Central memory CD8-positive, alpha-beta T cell (primary cell): ENCODE measurements around the gene ZNF746.

Source experiments
- ATAC-seq: fragments of 150-1000 bp; cut with Tn5 transposase; replicated peaks from 2 replicates; pipeline ENCODE4 v1.10.0; 2022; ENCODE audit warnings: mild to moderate bottlenecking, moderate FRiP score, moderate number of reproducible peaks; ENCODE audit not compliant: poor library complexity, severe bottlenecking; ENCODE audit errors: extremely low read depth
- DNase-seq, 2 donors: peaks; one replicate each; pipeline ENCODE4 v3.0.0; 2021; ENCODE audit warnings: low spot score in 2 of 2
- H3K27ac Mint-ChIP-seq: one replicate; pipeline ENCODE4 v1.8.0; 2022; ENCODE audit warnings: low read depth, mild to moderate bottlenecking, moderate library complexity, mixed read lengths
- H3K27me3 Mint-ChIP-seq: one replicate; pipeline ENCODE4 v1.8.0; 2022; ENCODE audit warnings: mixed read lengths
- H3K36me3 Mint-ChIP-seq: one replicate; pipeline ENCODE4 v1.8.0; 2022; ENCODE audit warnings: mild to moderate bottlenecking, moderate library complexity, mixed read lengths; ENCODE audit not compliant: insufficient read depth
- H3K4me1 Mint-ChIP-seq: one replicate; pipeline ENCODE4 v1.8.0; 2022; ENCODE audit warnings: mixed read lengths
- H3K4me3 Mint-ChIP-seq: one replicate; pipeline ENCODE4 v1.8.0; 2022; ENCODE audit warnings: mild to moderate bottlenecking, moderate library complexity, mixed read lengths
- H3K9me3 Mint-ChIP-seq: one replicate; pipeline ENCODE4 v1.8.0; 2022; ENCODE audit warnings: mixed read lengths

Gene ZNF746

GRCh38 chr7:149497467-149498261 lies at the start of gene ZNF746:
Gene ZNF746, minus strand, starts transcription at chr7:149497809. Its CDS starts 273 bp downstream, at chr7:149497536.
- peak within 1 kb of the TSS; percentile 98 for H3K4me3 Mint-ChIP-seq
- H3K27me3 Mint-ChIP-seq: no peaks in the 10 kb centered on the region
- H3K4me1 Mint-ChIP-seq: peaks cover 41% of the 10 kb centered on the region
- ATAC-seq (peak; percentile 81), DNase-seq (peak; percentile 50 to 66)
- no peaks in the 10 kb centered on the region for H3K9me3 Mint-ChIP-seq
- H3K27ac Mint-ChIP-seq: peak within 1 kb of the TSS; percentile 97
- peaks cover 7% of the 10 kb centered on the region for H3K36me3 Mint-ChIP-seq

DNA sequence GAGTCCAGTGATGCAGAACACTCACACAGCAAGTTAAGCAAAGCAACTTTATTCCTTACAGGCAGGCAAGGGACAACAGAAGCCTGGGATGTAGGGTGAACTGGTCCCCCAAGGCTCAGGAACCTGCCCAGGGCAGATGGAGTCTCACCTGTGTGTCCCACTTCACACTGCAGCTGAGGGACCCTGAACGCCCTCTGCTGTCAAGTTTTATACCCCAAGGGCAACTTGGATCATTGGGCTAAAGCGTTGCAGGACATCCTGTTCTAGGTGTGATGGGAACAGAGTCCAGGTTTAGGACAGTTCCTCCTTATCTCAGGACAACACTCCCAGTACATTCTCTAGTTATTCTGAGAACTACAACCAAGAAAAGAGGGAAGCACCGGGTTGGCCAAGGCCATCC lies 49.5 kb upstream of the ZNF746 start:
- Mint-ChIP-seq H3K4me1 (no peaks in the 10 kb centered on the region), H3K36me3 (peaks cover 33% of the 10 kb centered on the region), H3K27me3 (no peaks in the 10 kb centered on the region), H3K27ac (no peak overlapping the region), H3K9me3 (no peaks in the 10 kb centered on the region), H3K4me3 (no peak overlapping the region)
- ATAC-seq: no peak
- no peak for DNase-seq

DNA sequence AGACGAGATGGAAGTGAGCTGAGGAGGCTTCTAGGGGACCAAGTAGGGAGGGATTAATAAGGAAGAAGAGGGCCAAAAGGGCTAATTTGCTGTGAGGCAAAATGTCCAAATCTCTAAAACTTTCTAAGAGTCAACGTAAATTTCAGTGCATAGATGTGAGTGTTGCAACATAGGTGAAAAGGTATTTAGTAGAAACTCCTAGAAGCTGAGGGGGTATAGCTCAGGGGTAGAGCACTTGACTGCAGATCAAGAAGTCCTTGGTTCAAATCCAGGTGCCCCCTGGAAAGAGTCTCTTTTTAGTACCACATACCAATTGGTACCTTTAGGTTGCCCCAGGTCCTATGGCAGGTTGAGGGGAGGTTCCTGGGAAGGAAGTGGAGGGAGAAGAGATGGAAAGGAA lies 48.7 kb upstream of the ZNF746 start:
- Mint-ChIP-seq H3K36me3 (peaks cover 28% of the 10 kb centered on the region), H3K9me3 (no peaks in the 10 kb centered on the region), H3K4me1 (no peaks in the 10 kb centered on the region), H3K27ac (peak overlapping the region; percentile 9), H3K4me3 (no peak overlapping the region), H3K27me3 (no peaks in the 10 kb centered on the region)
- no peak for DNase-seq
- no peak for ATAC-seq

- no peak overlapping the region for H3K27ac Mint-ChIP-seq
- ATAC-seq: no peak
Measured at GRCh38 chr7:149544028-149544427, 46.4 kb upstream of the ZNF746 start.

GRCh38 chr7:149532654-149533053 lies 35.0 kb upstream of the ZNF746 start:
- Mint-ChIP-seq H3K27me3 (no peaks in the 10 kb centered on the region), H3K4me3 (no peak overlapping the region), H3K27ac (no peak overlapping the region), H3K9me3 (no peaks in the 10 kb centered on the region), H3K36me3 (no peaks in the 10 kb centered on the region), H3K4me1 (peaks cover 7% of the 10 kb centered on the region)
- DNase-seq: no peak
- no peak for ATAC-seq

More at GRCh38 chr7:149544028-149544427, 46.4 kb upstream of the ZNF746 start:
- Mint-ChIP-seq H3K4me3 (no peak overlapping the region), H3K27me3 (no peaks in the 10 kb centered on the region), H3K36me3 (peaks cover 21% of the 10 kb centered on the region), H3K4me1 (no peaks in the 10 kb centered on the region), H3K9me3 (peaks cover 5% of the 10 kb centered on the region)
- no peak for DNase-seq

GRCh38 chr7:149529136-149529718 lies 31.6 kb upstream of the ZNF746 start:
- H3K36me3 Mint-ChIP-seq: no peaks in the 10 kb centered on the region
- no peaks in the 10 kb centered on the region for H3K27me3 Mint-ChIP-seq
- H3K4me1 Mint-ChIP-seq: no peaks in the 10 kb centered on the region
- ATAC-seq (no peak), DNase-seq (no peak)
- H3K4me3 Mint-ChIP-seq: no peak overlapping the region
- H3K9me3 Mint-ChIP-seq: no peaks in the 10 kb centered on the region
- H3K27ac Mint-ChIP-seq: no peak overlapping the region

DNA sequence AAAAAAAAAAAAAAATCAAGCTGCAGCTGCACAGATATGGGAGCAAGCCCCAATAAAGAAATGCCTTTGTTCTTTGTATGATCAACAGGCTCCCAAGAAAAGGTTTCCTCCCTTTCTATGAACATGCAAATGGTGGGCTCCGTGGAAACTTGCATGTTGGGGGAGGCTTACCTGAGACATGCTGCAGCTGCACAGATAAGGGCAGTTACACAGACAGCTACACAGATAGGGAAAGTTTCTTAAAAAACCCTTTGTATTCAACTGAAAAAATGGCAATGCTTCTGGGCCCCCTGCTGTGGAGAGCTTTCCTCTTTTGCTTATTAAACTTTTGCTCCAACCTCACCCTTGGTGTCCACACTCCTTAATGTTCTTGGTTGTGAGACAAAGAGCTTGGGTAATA lies 29.8 kb upstream of the ZNF746 start:
- Mint-ChIP-seq H3K4me1 (no peaks in the 10 kb centered on the region), H3K27me3 (no peaks in the 10 kb centered on the region), H3K9me3 (no peaks in the 10 kb centered on the region), H3K36me3 (no peaks in the 10 kb centered on the region), H3K27ac (no peak overlapping the region), H3K4me3 (no peak overlapping the region)
- ATAC-seq (no peak), DNase-seq (no peak)

- no peak overlapping the region for H3K4me3 Mint-ChIP-seq
- H3K27me3 Mint-ChIP-seq: no peaks in the 10 kb centered on the region
Measured at GRCh38 chr7:149525280-149525679, 27.7 kb upstream of the ZNF746 start.

GRCh38 chr7:149524394-149524793 lies 26.8 kb upstream of the ZNF746 start:
- DNase-seq: no peak
- no peak for ATAC-seq
- Mint-ChIP-seq H3K36me3 (no peaks in the 10 kb centered on the region), H3K9me3 (no peaks in the 10 kb centered on the region), H3K4me3 (no peak overlapping the region), H3K4me1 (no peaks in the 10 kb centered on the region), H3K27me3 (no peaks in the 10 kb centered on the region), H3K27ac (no peak overlapping the region)

More at GRCh38 chr7:149525280-149525679, 27.7 kb upstream of the ZNF746 start:
- Mint-ChIP-seq H3K4me1 (no peaks in the 10 kb centered on the region), H3K27ac (no peak overlapping the region), H3K36me3 (no peaks in the 10 kb centered on the region), H3K9me3 (no peaks in the 10 kb centered on the region)
- no peak for ATAC-seq
- no peak for DNase-seq

DNA sequence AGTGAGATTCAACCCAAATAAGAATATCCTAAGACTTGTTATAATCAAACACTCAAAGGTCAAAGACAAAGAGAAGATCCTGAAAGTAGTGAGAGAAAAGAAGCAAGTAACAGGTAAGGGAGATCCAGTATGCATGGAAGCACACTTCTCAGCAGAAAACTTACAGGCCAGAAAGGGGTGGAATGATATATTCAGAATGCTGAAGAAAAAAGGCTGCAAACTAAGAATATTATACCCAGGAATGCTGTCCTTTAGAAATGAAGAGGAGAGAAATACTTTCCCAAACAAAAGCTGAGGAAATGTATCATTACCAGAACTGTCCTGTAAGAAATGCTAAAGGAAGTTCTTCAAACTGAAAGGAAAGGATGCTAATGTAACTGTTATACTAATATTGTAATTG lies 12.6 kb upstream of the ZNF746 start:
- Mint-ChIP-seq H3K27ac (no peak overlapping the region), H3K4me1 (no peaks in the 10 kb centered on the region), H3K4me3 (no peak overlapping the region), H3K36me3 (no peaks in the 10 kb centered on the region), H3K27me3 (no peaks in the 10 kb centered on the region), H3K9me3 (peaks cover 17% of the 10 kb centered on the region)
- DNase-seq (no peak), ATAC-seq (no peak)

DNA sequence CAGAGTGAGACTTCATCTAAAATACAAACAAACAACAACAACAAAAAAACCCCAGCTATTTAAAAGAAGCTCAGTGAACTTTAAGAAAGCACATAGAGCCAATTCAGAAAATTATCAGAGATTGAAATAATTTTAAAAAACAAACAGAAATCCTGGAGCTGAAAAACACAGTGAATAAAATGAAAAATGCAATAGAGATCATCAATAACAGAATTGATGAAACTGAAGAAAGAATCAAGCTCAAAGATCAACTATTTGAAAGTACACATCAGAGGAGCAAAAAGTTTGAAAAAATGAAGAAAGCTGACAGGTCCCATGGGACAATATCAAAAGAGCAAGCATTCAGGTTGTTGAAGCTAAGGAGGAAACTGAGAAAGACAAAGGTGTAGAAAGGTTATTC lies 12.2 kb upstream of the ZNF746 start:
- peaks cover 17% of the 10 kb centered on the region for H3K9me3 Mint-ChIP-seq
- no peak for ATAC-seq
- no peak overlapping the region for H3K27ac Mint-ChIP-seq
- H3K4me1 Mint-ChIP-seq: no peaks in the 10 kb centered on the region
- H3K36me3 Mint-ChIP-seq: no peaks in the 10 kb centered on the region
- no peak overlapping the region for H3K4me3 Mint-ChIP-seq
- H3K27me3 Mint-ChIP-seq: no peaks in the 10 kb centered on the region
- no peak for DNase-seq

GRCh38 chr7:149505551-149505950 lies 7.9 kb upstream of the ZNF746 start:
- no peak for ATAC-seq
- DNase-seq: no peak
- Mint-ChIP-seq H3K27ac (no peak overlapping the region), H3K9me3 (peaks cover 6% of the 10 kb centered on the region), H3K4me1 (peaks cover 3% of the 10 kb centered on the region), H3K36me3 (no peaks in the 10 kb centered on the region), H3K4me3 (no peak overlapping the region), H3K27me3 (no peaks in the 10 kb centered on the region)

- Mint-ChIP-seq H3K4me1 (peaks cover 18% of the 10 kb centered on the region), H3K9me3 (no peaks in the 10 kb centered on the region), H3K27ac (no peak overlapping the region), H3K4me3 (no peak overlapping the region), H3K36me3 (peaks cover 4% of the 10 kb centered on the region), H3K27me3 (no peaks in the 10 kb centered on the region)
- DNase-seq (no peak), ATAC-seq (no peak)
Measured at GRCh38 chr7:149501651-149502050, 4.0 kb upstream of the ZNF746 start.
